GM23248 (cell line): Measurements from ENCODE around the gene EVX2.

Source experiments
- EZH2 ChIP-seq: fragments of 200-600 bp; sonication (generic); IDR thresholded peaks from 2 replicates; pipeline ENCODE4 v1.6.1; 2018; ENCODE audit warnings: antibody characterized with exemption, mild to moderate bottlenecking; ENCODE audit not compliant: insufficient read depth, poor library complexity, severe bottlenecking
- EZH2phosphoT487 ChIP-seq: fragments of 200-600 bp; sonication (generic); IDR thresholded peaks from 2 replicates; pipeline ENCODE4 v1.6.1; 2018; ENCODE audit warnings: antibody characterized with exemption, moderate library complexity, mild to moderate bottlenecking, low read depth; ENCODE audit not compliant: insufficient read depth

DNA sequence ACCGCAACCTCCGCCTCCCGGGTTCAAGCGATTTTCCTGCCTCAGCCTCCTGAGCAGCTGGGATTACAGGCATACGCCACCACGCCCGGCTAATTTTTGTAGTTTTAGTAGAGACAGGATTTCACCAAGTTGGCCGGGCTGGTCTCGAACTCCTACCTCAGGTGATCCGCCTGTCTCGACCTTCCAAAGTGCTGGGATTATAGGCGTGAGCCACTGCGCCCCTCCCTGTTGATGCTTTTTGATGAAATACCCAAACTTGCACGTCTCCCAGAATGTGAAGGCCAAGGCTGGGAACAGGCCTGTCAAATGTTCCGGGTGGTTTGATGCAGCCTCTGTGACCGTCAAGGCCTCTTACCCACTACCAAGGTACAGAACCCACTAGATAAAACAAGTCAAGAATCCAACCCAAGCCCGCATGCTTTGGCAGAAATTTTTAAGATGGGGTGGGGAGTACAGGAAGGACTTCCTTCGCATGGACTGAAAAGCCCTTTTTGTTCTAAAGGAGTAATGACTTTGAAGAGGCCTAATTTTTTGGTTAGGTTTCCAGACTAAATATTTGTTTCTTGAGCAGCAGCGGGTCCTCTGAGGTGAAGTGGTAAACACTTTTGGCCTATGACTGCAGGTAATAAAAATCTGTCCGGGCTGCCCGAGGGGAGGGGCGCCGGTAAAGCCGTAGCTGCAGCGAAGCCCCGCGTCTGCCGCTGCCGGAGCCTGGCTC, 3.7 kb upstream of the EVX2 start:
- TF ChIP-seq EZH2: no peak
- no peak for TF ChIP-seq EZH2phosphoT487
